GM12878 (cell line): ENCODE data around the gene PNMA6E. TPM values are rescaled to one million over a fixed set of nuclear protein-coding genes. Genes with fewer than 3 reads are reported as not detected.

Experiments used
- ATAC-seq: fragments of 200-7000 bp; cut with Tn5 transposase; 3 replicates; pipeline ENCODE4 v1.9.1; 2020; ENCODE audit warnings: mild to moderate bottlenecking, moderate library complexity
- BruUV-seq: library from RNA; stranded (reverse); fragments of 400-500 nt; replicated peaks from 2 replicates; lab custom pipeline; 2021; lab: Mats Ljungman, UMichigan
- CTCF ChIA-PET: fragments of 300-600 bp; sonication (Branson Sonifier 250); formaldehyde crosslinking; extraction: SDS; loops from one replicate; lab custom pipeline; 2021; ENCODE audit warnings: inconsistent platforms; lab: Yijun Ruan, JAX
- POLR2A ChIA-PET: fragments of 350-600 bp; formaldehyde crosslinking; extraction: SDS; loops from one replicate; lab custom pipeline; 2021; ENCODE audit warnings: inconsistent platforms; lab: Charles Lee
- RAD21 ChIA-PET: fragments of 300-600 bp; sonication (Branson Sonifier 250); formaldehyde crosslinking; loops from one replicate; lab custom pipeline; 2023; ENCODE audit warnings: antibody characterized with exemption; ENCODE audit not compliant: unreplicated experiment; lab: Charles Lee
- SMC1A ChIA-PET: fragments of 300-600 bp; sonication (Branson Sonifier 250); formaldehyde crosslinking; loops from one replicate; lab custom pipeline; 2023; ENCODE audit not compliant: unreplicated experiment, uncharacterized antibody; lab: Charles Lee
- DNase-seq: peaks from one replicate; pipeline ENCODE4 v3.0.0-alpha.2; 2011; ENCODE audit warnings: low read depth, low spot score
- FAIRE-seq: peaks from 3 replicates; lab custom pipeline; 2011; peaks lifted over from hg19 to GRCh38; lab: Jason Lieb, UNC
- H2AFZ ChIP-seq: 2 replicates; pipeline ENCODE4 v1.6.0; 2011; ENCODE audit warnings: low read depth, low read length, control low read depth; ENCODE audit not compliant: control insufficient read depth
- H3K27ac ChIP-seq: 2 replicates; pipeline ENCODE4 v1.5.1; 2011; ENCODE audit warnings: control low read depth; ENCODE audit not compliant: control insufficient read depth, insufficient read depth
- H3K27me3 ChIP-seq, 2 experiments: replicated peaks in 1 of 2; 2 replicates each; pipeline versions ENCODE4 v1.6.0 to v1.6.1; 2011; ENCODE audit warnings: low read length in 1 of 2; ENCODE audit not compliant: control insufficient read depth in 2 of 2, insufficient read depth in 2 of 2
- H3K36me3 ChIP-seq, 2 experiments: 2 replicates each; pipeline ENCODE4 v1.5.1; 2011; ENCODE audit warnings: low read length in 1 of 2; ENCODE audit not compliant: control insufficient read depth in 2 of 2, insufficient read depth in 2 of 2
- H3K4me1 ChIP-seq: 2 replicates; pipeline ENCODE4 v1.6.1; 2011; ENCODE audit warnings: mild to moderate bottlenecking, low read length, moderate library complexity, mixed read lengths; ENCODE audit not compliant: control insufficient read depth, insufficient read depth
- H3K4me2 ChIP-seq: 2 replicates; pipeline ENCODE4 v1.6.0; 2011; ENCODE audit warnings: control low read depth; ENCODE audit not compliant: control insufficient read depth, insufficient read depth
- H3K4me3 ChIP-seq: fragments of 200-600 bp; sonication (generic); 2 replicates; pipeline ENCODE4 v1.5.1; 2016
- H3K79me2 ChIP-seq: 2 replicates; pipeline ENCODE4 v1.6.0; 2011; ENCODE audit warnings: low read length; ENCODE audit not compliant: control insufficient read depth, insufficient read depth
- H3K9ac ChIP-seq: 2 replicates; pipeline ENCODE4 v1.8.0; 2011; ENCODE audit warnings: low read length, control low read depth, mixed read lengths; ENCODE audit not compliant: control insufficient read depth, insufficient read depth
- H3K9me3 ChIP-seq: replicated peaks from 3 replicates; pipeline ENCODE4 v1.5.1; 2011; ENCODE audit warnings: mild to moderate bottlenecking, low read length; ENCODE audit not compliant: control insufficient read depth, insufficient read depth
- H4K20me1 ChIP-seq: 2 replicates; pipeline ENCODE4 v1.6.0; 2011; ENCODE audit not compliant: control insufficient read depth, insufficient read depth
- BACH1 ChIP-seq: fragments of 450-650 bp; IDR thresholded peaks from 2 replicates; pipeline ENCODE4 v1.6.1; 2017; ENCODE audit warnings: mild to moderate bottlenecking, borderline replicate concordance
- BMI1 ChIP-seq: fragments of 450-650 bp; IDR thresholded peaks from 2 replicates; pipeline ENCODE4 v1.6.1; 2016; ENCODE audit warnings: mild to moderate bottlenecking, moderate library complexity, borderline replicate concordance
- CHD4 ChIP-seq: fragments of 200-600 bp; sonication (generic); IDR thresholded peaks from 2 replicates; pipeline ENCODE4 v1.6.1; 2016; ENCODE audit warnings: mild to moderate bottlenecking
- CTCF ChIP-seq, 3 experiments: IDR thresholded peaks in 2 of 3; conservative IDR thresholded peaks in 1 of 3; 2 replicates each; pipeline ENCODE4 v1.5.1; 2011; ENCODE audit warnings: low read depth in 3 of 3, low read length in 3 of 3, mild to moderate bottlenecking in 3 of 3, control low read depth in 2 of 3, moderate library complexity in 2 of 3, inconsistent platforms in 1 of 3, mixed read lengths in 1 of 3; ENCODE audit not compliant: control insufficient read depth in 2 of 3, insufficient read depth in 1 of 3; ENCODE audit errors: extremely low read depth in 1 of 3
- FOXM1 ChIP-seq: IDR thresholded peaks from 2 replicates; pipeline ENCODE4 v1.6.1; 2012; ENCODE audit warnings: low read depth, mild to moderate bottlenecking, inconsistent platforms, low read length, moderate library complexity
- HDAC6 ChIP-seq: fragments of 200-600 bp; sonication (generic); IDR thresholded peaks from one replicate; pipeline ENCODE4 v1.8.0; 2017; ENCODE audit warnings: antibody characterized with exemption; ENCODE audit not compliant: unreplicated experiment
- KLF5 ChIP-seq: fragments of 450-650 bp; IDR thresholded peaks from 2 replicates; pipeline ENCODE4 v1.6.1; 2014; ENCODE audit warnings: mild to moderate bottlenecking; ENCODE audit not compliant: partially characterized antibody
- MTA2 ChIP-seq: fragments of 450-650 bp; IDR thresholded peaks from 2 replicates; pipeline ENCODE4 v1.6.1; 2016; ENCODE audit warnings: low read depth, mild to moderate bottlenecking, moderate library complexity
- MYC ChIP-seq: IDR thresholded peaks from 2 replicates; pipeline ENCODE4 v1.6.1; 2011; ENCODE audit warnings: mild to moderate bottlenecking, low read length, moderate library complexity, inconsistent platforms; ENCODE audit not compliant: insufficient read depth, insufficient replicate concordance, insufficient read length, severe bottlenecking
- NFIC ChIP-seq: IDR thresholded peaks from 2 replicates; pipeline ENCODE4 v1.6.1; 2012; ENCODE audit warnings: low read depth, mild to moderate bottlenecking, inconsistent platforms, low read length, moderate library complexity
- SUZ12 ChIP-seq: fragments of 200-600 bp; sonication (generic); IDR thresholded peaks from one replicate; pipeline ENCODE4 v1.6.1; 2018; ENCODE audit warnings: antibody characterized with exemption, mild to moderate bottlenecking; ENCODE audit not compliant: unreplicated experiment
- ZBTB40 ChIP-seq: fragments of 450-650 bp; IDR thresholded peaks from 2 replicates; pipeline ENCODE4 v1.6.1; 2016; ENCODE audit warnings: mild to moderate bottlenecking, moderate library complexity, borderline replicate concordance
- ZNF622 ChIP-seq: fragments of 450-650 bp; IDR thresholded peaks from 2 replicates; pipeline ENCODE4 v1.6.1; 2017; ENCODE audit warnings: mild to moderate bottlenecking, inconsistent platforms
- WGBS: methylation state at CpG from one replicate; pipeline ENCODE4 v1.1.6; 2016; ENCODE audit warnings: low lambda C conversion rate; ENCODE audit not compliant: insufficient replicate concordance, insufficient coverage; ENCODE audit errors: missing lambda C conversion rate; 5-methylcytosine and 5-hydroxymethylcytosine counted together
- in situ Hi-C: fragments of 300-500 bp; cut with MboI; formaldehyde crosslinking; loops from 9 replicates; pipeline ENCODE4 v1.14.3; 2018; ENCODE audit warnings: mixed read lengths
- intact Hi-C: fragments of 100-400 bp; cut with micrococcal nuclease; formaldehyde crosslinking; loops from one replicate; pipeline ENCODE4 v1.14.2; 2022; ENCODE audit not compliant: unreplicated experiment
- polyA plus RNA-seq, 11 experiments: library from polyadenylated mRNA; depleted of rRNA in 4 of 11; unstranded in 6 of 11; stranded (reverse) in 5 of 11; fragments of >200 nt; fragmentation: Nextera tagmentation in 4 of 11; fragmentation: Illumina TruSeq in 1 of 11; extraction: Ambion mirVana in 4 of 11; extraction: Trizol in 1 of 11; gene quantifications; 1 replicate in 1 of 11; 2 replicates in 10 of 11; pipeline versions ENCODE4 v1.2.1 to v1.2.3, GENCODE V29; 2011 to 2016; ENCODE audit warnings: inconsistent platforms in 2 of 11, missing spikeins in 2 of 11, low read depth in 1 of 11
- total RNA-seq, 4 experiments: library from RNA; depleted of rRNA in 3 of 4; stranded (reverse); fragments of >200 nt in 3 of 4; fragmentation: Illumina TruSeq in 1 of 4; extraction: Trizol in 1 of 4; gene quantifications; 2 replicates each; pipeline versions ENCODE4 v1.2.1 to v1.2.3, GENCODE V29; 2013 to 2021
- TF ChIP-seq, protein P1 (sequence below): IDR thresholded peaks from 2 replicates; pipeline ENCODE4 v1.6.1; 2011; ENCODE audit warnings: mild to moderate bottlenecking, low read depth, low read length, moderate library complexity; ENCODE audit not compliant: insufficient replicate concordance

The PNMA6E gene
- total and polyA plus RNA-seq, 10 of the 15 experiments (the other 5 are each of a cell fraction or from before 2014, with no cell fraction given) = not detected

DNA sequence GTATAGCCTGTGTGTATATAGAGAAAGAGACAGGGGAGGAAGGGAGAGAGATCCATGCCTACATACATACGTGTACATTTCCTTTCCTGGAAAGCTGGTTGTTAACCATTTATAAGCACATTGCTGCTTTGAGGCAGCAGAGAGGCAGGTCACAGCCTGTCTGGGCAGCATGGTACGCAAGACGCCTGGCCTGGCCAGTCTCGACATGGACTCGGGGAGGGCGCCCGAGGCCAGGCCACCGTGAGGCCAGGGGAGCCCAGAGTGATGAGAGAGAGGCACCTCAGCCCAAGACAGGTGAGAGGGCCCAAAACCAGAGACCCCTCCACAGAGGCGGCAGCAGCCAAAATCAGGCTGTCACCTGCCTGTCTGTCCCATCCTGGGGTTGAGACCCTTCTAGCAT lies 40.8 kb upstream of the PNMA6E start (continued):
- no peak for TF ChIP-seq ZBTB40

DNA sequence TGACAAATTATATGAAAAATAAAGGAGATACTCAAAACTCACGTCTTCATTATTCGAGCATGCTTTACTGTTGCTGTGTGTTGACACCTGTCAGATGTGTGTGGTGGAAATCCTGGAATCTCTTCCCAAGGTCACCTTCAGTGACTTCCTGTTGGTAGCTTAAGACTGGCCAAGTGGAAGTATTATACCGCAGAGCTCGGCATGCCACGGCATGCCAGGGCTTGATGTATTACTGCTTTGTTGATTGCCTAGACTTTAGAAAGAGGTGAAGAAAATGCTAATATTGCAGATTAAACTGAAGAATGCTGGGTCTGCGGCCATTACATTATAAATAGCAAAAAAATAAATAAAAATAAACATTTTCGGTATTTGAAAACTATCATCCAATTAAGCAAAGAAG lies 40.1 kb upstream of the PNMA6E start:
- no peaks in the 10 kb centered on the region for H4K20me1 ChIP-seq
- BruUV-seq = no TSS peak
- H3K27me3 ChIP-seq = no peaks in the 10 kb centered on the region
- H3K27ac ChIP-seq = no peak overlapping the region
- no peaks in the 10 kb centered on the region; the same call in 2 of the 3 replicates for H3K9me3 ChIP-seq
- WGBS = 35% methylated on average over 7 of the region's 7 CpGs
- ATAC-seq (no peak), DNase-seq (no peak), FAIRE-seq (no peak)
- no peak overlapping the region for H2AFZ ChIP-seq
- no peak overlapping the region for H3K9ac ChIP-seq
- ChIA-PET SMC1A (no interaction called here), POLR2A (no interaction called here), CTCF (no interaction called here), RAD21 (no interaction called here)
- H3K4me3 ChIP-seq = no peak overlapping the region
- H3K36me3 ChIP-seq = no peaks in the 10 kb centered on the region
- in situ Hi-C loops (no loop called here), intact Hi-C loops (no loop called here)
- no peaks in the 10 kb centered on the region for H3K79me2 ChIP-seq
- no peak overlapping the region for H3K4me2 ChIP-seq
- H3K4me1 ChIP-seq = no peaks in the 10 kb centered on the region
- TF ChIP-seq HDAC6 (no peak), CHD4 (no peak), BACH1 (no peak), ZNF622 (no peak), MTA2 (no peak), MYC (no peak), CTCF (IDR thresholded peaks at IDR 0.05 in 2 of 3, conservative IDR thresholded peaks at IDR 0.05 in 1 of 3; ENCODE audit: control insufficient read depth in 2 of 3, extremely low read depth in 1 of 3, insufficient read depth in 1 of 3, low read depth in 3 of 3, low read length in 3 of 3) (no peak), KLF5 (no peak), SUZ12 (no peak), BMI1 (no peak), FOXM1 (no peak), NFIC (no peak)
- TF ChIP-seq, protein P1, sequence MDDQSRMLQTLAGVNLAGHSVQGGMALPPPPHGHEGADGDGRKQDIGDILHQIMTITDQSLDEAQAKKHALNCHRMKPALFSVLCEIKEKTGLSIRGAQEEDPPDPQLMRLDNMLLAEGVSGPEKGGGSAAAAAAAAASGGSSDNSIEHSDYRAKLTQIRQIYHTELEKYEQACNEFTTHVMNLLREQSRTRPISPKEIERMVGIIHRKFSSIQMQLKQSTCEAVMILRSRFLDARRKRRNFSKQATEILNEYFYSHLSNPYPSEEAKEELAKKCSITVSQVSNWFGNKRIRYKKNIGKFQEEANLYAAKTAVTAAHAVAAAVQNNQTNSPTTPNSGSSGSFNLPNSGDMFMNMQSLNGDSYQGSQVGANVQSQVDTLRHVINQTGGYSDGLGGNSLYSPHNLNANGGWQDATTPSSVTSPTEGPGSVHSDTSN = no peak
